GM18517 (cell line): ENCODE data around the gene PLXDC2.
"Not testable (repeated sequence)": the region's sequence is repeated elsewhere in the genome, so short reads cannot be mapped to it uniquely, and the experiment has no call there.

Experiments used
- ATAC-seq: cut with Tn5 transposase; IDR thresholded peaks from one replicate; pipeline ENCODE4 v1.9.1; 2021; ENCODE audit warnings: mild to moderate bottlenecking, moderate library complexity; ENCODE audit not compliant: unreplicated experiment

Gene PLXDC2

GRCh38 chr10:19968745-19969144 lies 152.5 kb downstream of the PLXDC2 start:
- no peak for ATAC-seq

GRCh38 chr10:19970256-19970655 lies 154.0 kb downstream of the PLXDC2 start:
- ATAC-seq: no peak

GRCh38 chr10:19970717-19971116 lies 154.5 kb downstream of the PLXDC2 start:
- ATAC-seq: no peak

GRCh38 chr10:19971343-19972052 lies 155.3 kb downstream of the PLXDC2 start:
- no peak for ATAC-seq

GRCh38 chr10:19974138-19974537 lies 157.9 kb downstream of the PLXDC2 start:
- ATAC-seq: no peak

GRCh38 chr10:19974554-19974953 lies 158.3 kb downstream of the PLXDC2 start:
- no peak for ATAC-seq

GRCh38 chr10:19977097-19977521 lies 160.9 kb downstream of the PLXDC2 start:
- ATAC-seq: no peak

GRCh38 chr10:19979628-19980027 lies 163.4 kb downstream of the PLXDC2 start:
- ATAC-seq: no peak

GRCh38 chr10:19983880-19984565 lies 167.8 kb downstream of the PLXDC2 start:
- no peak for ATAC-seq

GRCh38 chr10:19985745-19986144 lies 169.5 kb downstream of the PLXDC2 start:
- no peak for ATAC-seq

GRCh38 chr10:19986591-19986990 lies 170.4 kb downstream of the PLXDC2 start:
- no peak for ATAC-seq

- no peak for ATAC-seq
Measured at GRCh38 chr10:19987931-19988330, 171.7 kb downstream of the PLXDC2 start.

- peak; percentile 59 for ATAC-seq
Measured at GRCh38 chr10:19993714-19994315, 177.6 kb downstream of the PLXDC2 start.

GRCh38 chr10:19998482-19998881 lies 182.2 kb downstream of the PLXDC2 start:
- ATAC-seq: no peak

GRCh38 chr10:19999431-19999830 lies 183.2 kb downstream of the PLXDC2 start:
- ATAC-seq: no peak

GRCh38 chr10:20002026-20002425 lies 185.8 kb downstream of the PLXDC2 start:
- ATAC-seq: not testable (repeated sequence)

GRCh38 chr10:20002657-20003056 lies 186.4 kb downstream of the PLXDC2 start:
- no peak for ATAC-seq

GRCh38 chr10:20004087-20004523 lies 187.9 kb downstream of the PLXDC2 start:
- peak; percentile 50 for ATAC-seq

- ATAC-seq: no peak
Measured at GRCh38 chr10:20005638-20006037, 189.4 kb downstream of the PLXDC2 start.

- no peak for ATAC-seq
Measured at GRCh38 chr10:20006169-20006870, 190.1 kb downstream of the PLXDC2 start.

- ATAC-seq: no peak
Measured at GRCh38 chr10:20007426-20007825, 191.2 kb downstream of the PLXDC2 start.
